GM10266 (cell line): Measurements from ENCODE around the gene WDR33.

ENCODE experiments used
- DNase-seq: peaks from one replicate; pipeline ENCODE4 v3.0.0; 2012; ENCODE audit errors: extremely low spot score
- CTCF ChIP-seq: IDR thresholded peaks from 2 replicates; pipeline ENCODE4 v1.5.1; 2012; ENCODE audit warnings: mild to moderate bottlenecking, low read depth; ENCODE audit not compliant: control insufficient read depth, insufficient read depth; ENCODE audit errors: missing control alignments

WDR33 gene

GRCh38 chr2:127705391-127706065, 105.4 kb downstream of the WDR33 start:
- no peak for DNase-seq
- no peak for TF ChIP-seq CTCF

DNA sequence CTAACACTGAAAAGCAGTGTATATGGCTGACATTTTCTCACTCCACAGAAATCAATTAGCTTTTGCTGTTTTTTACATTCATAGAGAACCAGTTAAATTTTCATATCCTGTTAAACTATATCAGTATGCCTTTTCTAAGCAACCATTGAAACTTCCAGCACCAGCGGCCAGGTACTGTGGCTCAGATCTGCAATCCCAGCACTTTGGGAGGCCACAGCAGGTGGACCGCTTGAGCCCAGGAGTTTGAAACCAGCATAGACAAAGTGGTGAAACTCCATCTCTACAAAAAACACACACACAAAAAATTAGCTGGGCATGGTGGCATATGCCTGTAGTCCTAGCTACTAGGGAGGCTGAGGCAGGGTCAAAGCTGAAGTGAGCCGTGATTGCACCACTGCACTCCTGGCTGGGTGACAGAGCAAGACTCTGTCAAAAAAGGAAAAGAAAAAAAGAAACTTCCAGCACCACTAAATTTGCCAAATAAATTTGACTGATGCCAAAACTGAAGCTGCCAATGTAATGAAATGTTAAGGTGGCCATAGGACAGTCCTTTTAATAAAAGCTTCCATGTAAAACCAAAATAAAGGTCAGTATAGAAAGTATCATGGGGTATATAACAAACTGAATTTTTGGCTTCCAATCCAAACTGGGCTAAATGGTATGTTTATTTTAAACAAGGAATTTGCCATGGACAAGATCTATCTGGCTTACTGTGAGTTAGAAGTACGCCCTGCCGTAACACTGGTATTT, 106.2 kb downstream of the WDR33 start:
- DNase-seq = no peak
- no peak for TF ChIP-seq CTCF

DNA sequence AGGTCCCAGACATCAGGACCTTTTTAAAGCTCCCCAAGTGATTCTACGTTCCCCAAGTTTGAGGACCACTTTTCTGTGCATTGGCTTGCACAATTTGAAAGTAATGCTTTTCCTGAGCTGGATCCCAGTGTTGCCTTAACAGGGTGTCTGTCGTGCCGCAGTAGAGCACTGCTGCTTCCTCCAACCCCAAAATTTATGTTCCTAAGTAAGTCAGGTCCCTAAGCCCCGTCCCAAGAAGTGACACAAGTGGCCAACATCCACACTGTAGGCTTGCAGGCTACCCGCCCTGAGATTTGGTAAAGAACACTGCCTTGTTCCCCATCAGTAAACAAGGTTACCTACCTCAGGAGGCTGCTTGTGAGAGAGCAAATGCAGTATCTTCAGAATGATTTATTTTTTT, 107.7 kb downstream of the WDR33 start:
- DNase-seq = no peak
- TF ChIP-seq CTCF = no peak

- no peak for DNase-seq
- TF ChIP-seq CTCF = no peak
These were observed 108.5 kb downstream of the WDR33 start for GRCh38 chr2:127702395-127703009.

GRCh38 chr2:127701651-127702394, 109.1 kb downstream of the WDR33 start:
- peak; percentile 84 for DNase-seq
- TF ChIP-seq CTCF = no peak

- DNase-seq = peak; percentile 97
- no peak for TF ChIP-seq CTCF
These were observed 109.7 kb downstream of the WDR33 start, which contains the start of gene SFT2D3 for GRCh38 chr2:127701193-127701650. TSS of gene SFT2D3 (plus strand) at chr2:127701497. CDS start at chr2:127701529, 32 bp downstream.
